Anterior cingulate cortex (tissue), 58 donors: ENCODE results near the gene PSME3.
"Not testable (repeated sequence)": the region's sequence is repeated elsewhere in the genome, so short reads cannot be mapped to it uniquely, and the experiment has no call there.

Experiments
- DNase-seq, 58 donors: peaks; one replicate each; lab custom pipeline; 2025; lab: John Stamatoyannopoulos, UW

Gene PSME3

DNA sequence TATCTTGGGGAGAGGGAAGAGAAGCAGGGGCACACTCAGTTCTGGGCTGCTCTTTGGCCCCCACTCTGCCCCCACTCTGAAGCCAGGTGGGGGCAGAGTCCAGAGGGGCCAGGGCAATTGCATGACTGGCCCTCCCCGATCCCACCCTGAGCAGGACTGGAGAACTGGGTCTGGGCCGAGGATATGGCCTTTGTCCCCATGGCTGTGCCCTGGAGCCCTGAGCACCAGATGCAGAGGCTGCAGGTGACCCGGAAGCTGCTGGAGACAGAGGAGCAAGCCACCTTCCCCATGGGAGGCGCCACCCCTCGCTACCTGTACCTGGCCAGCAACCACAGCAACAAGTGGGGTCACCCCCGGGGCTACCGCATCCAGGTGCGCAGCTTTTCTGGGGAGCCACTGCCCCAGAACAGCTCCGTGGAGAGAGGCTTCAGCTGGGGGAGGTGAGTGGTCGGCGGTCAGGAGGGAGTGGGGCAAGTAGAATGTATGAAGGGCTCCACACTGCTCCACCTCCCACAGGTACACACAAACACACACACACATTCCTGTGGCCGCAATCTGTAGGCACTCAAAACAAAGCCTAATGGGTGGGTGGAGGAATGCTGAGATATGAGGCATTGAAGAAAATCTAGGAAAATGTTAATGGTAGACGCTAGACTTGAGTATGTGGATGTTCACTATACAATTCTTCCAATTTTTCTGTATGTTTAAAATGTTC, 39.2 kb downstream of the PSME3 start:
- DNase-seq: no peak

DNA sequence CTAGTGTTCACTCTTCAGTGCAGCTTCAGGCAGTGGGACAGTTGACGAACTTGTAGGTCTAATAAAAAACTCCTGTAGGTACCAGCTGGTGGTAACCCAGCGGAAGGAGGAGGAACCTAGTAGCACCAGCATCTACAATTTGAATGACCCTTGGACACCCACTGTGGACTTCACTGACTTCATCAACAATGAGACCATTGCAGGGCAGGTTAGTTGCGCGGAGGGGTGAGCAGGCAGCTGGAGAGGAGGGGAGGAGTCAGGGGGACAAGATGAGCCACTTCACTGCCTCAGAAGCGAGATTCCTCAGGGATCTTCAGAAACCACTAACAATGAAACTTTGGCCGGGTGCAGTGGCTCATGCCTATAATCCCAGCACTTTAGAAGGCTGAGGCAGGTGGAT, 40.1 kb downstream of the PSME3 start:
- DNase-seq: no peak

DNA sequence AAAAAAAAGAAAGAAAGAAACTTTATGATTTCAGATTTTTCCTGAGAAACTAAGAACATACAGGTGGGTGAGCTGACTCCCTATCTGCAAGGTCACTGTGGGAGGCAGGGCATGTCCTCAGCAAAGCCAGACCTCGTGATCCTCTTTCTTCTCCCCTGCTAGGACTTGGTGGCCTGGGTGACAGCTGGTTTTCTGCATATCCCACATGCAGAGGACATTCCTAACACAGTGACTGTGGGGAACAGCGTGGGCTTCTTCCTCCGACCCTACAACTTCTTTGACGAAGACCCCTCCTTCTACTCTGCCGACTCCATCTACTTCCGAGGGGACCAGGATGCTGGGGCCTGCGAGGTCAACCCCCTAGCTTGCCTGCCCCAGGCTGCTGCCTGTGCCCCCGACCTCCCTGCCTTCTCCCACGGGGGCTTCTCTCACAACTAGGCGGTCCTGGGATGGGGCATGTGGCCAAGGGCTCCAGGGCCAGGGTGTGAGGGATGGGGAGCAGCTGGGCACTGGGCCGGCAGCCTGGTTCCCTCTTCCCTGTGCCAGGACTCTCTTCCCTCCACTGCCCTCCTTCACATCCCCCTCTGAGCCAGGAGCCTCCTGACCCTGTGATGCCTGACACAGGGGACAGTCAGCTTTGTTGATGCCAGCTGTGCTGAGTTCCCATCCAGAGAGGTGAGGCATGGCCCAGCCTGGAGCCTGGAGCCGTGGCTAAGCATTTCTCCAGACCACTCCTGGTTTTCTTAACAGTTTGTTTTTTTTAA, 40.9 kb downstream of the PSME3 start:
- DNase-seq: not testable (repeated sequence)

DNA sequence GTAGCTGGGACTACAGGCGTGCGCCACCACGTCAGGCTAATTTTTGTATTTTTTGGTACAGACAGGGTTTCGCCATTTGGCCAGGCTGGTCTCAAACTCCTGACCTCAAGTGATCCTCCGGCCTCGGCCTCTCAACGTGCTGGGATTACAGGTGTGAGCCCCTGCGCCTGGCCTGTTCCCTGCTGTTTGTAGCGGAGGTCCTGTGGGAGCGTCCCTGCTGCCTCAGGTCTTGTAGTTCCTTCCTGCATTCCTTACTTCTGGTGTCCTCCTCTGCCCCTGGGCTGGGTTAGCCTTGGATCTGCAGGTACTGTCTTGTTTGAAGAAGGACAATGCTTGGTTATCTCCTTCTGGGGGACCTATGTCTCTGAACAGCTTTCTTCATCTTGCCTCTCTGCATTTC, 43.8 kb downstream of the PSME3 start:
- no peak for DNase-seq

DNA sequence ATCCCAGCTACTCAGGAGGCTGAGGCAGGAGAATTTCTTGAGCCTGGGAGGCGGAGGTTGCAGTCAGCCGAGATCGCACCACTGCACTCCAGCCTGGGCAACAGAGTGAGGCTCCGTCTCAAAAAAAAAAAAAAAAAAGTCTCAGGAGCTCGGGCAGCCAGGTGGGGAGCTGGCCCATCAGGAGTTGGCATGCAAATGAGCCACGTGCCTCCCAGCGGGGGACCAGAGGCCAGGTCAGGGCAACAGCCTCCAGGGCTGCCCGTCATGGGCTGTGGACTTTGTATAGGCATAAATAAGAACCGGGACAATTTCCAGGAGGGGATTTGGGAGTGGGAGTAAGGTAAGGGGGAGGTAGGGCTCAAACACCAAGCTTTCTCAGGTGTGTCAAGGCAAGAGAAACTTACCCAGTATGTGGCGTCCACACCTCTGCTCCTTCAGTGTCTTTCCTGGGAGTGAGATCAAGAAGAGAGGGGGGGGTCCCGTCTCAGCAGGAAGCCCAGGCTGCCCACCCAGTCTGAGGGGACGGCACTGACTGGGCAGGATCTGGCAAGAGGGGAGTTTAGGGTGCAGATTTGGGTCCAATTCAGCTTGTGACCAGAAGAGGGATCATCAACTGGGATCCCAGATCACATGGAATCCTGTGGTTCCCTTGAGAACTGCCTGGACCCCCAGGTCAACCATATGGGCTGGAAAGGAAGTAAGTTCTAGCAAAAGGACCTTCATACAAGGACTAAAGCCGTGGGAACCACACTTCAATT, 45.1 kb downstream of the PSME3 start:
- DNase-seq: no peak

DNA sequence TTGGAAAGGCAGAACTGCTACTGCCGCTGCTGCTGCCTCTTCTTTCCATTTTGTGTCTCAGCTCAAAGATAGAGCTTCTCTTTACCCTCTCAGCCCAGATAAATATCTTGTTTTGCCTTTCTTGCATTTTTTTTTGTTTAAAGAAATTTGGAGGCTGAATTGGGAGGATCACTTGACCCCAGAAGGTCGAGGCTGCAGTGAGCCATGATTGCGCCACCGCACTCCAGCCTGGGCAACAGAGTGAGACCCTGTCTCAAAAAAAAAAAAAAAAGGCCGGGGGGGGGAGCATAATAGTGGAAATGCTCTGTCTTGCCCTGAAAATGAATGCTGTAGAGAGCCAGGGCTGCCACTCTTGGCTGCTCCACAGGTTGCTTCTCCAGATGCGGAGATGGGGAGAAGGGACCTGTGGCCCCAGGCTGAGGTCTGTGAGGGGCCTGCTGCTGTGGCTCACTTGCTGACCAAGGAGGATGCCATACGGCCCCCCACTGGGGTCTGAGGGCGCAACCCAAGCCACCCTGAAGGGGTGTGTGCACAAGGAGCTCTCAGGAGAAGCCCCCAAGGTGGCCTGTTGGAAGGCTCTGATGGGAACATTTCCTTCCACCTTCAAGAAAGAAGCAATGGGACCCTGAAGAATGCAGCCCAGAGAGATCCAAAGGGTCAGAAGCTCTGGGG, 45.9 kb downstream of the PSME3 start:
- DNase-seq: no peak

DNA sequence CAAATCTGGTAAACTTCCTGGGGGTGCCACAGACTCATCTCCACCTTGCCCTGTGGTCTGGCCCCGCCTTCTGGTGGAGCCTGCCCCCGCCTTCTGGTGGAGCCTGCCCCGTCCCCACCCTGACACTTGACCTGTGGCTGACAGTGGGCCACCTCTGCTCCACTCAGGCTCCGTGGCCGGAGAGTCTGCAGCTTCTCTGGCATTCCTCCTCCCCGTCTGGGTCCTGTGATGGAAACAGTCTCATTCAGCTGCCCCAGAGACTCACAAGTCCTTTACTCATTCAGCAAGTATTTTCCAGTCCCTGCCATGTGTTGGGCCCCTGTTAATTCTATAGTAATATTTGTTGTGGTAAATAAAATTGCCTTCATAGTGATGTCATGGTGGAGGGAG, 46.4 kb downstream of the PSME3 start:
- no peak for DNase-seq

DNA sequence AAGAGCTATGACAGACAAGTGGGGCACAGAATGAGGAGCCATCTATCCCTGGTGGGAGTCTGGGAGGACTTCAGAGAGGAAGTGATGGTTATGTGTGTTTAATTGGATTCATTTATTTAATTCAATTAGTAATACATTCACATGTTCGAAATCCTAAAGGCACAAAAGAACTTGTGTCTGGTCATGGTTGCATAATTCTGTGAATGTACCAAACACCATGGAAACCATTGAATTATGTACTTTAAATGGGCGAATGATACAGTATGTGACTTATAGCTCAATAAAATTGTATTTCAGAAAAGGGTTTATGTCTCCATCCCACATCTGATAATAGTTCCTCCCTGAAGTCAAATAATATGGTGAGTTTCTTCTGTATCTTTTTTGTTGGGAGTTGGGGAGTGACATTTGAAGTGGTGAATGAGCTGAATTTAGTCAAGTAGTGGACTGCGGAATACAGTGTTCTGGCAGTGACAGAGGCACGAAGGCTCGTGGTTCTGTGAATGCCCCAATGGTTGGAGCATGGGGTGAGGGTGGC, 47.6 kb downstream of the PSME3 start:
- peak in 1 of 58 donors; percentile 7 for DNase-seq

DNA sequence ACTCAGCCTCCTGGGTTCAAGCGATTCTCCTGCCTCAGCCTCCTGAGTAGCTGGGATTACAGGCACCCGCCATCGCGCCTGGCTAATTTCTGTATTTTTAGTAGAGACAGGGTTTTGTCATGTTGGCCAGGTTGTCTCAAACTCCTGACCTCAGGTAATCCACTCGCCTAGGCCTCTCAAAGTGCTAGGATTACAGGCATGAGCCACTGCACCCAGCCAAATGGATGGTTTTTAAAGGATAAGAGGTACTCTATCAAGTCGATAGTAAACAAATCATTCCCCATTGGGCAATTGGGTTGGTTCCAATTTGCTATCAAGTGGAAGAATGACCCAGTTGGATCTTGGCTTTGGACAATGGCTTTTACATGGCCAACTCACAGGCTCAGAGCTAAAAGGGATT, 48.5 kb downstream of the PSME3 start:
- DNase-seq: not testable (repeated sequence)

DNA sequence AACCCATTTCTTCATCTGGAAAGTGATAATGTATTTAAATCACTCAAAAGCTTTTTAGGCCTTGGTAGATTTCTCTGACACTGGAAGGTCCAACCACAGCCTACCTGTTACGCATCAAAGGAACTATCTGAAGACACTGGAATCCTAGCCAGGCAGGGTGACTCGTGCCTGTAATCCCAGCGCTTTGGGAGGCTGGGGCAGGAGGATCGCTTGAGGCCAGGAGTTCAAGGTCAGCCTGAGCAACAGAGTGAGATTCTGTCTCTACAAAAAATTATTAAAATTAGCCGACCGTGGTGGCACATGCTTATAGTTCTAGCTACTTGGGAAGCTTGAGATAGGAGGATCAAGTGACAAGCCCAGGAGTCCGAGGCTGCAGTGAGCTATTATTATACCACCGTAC, 49.0 kb downstream of the PSME3 start:
- DNase-seq: no peak

DNA sequence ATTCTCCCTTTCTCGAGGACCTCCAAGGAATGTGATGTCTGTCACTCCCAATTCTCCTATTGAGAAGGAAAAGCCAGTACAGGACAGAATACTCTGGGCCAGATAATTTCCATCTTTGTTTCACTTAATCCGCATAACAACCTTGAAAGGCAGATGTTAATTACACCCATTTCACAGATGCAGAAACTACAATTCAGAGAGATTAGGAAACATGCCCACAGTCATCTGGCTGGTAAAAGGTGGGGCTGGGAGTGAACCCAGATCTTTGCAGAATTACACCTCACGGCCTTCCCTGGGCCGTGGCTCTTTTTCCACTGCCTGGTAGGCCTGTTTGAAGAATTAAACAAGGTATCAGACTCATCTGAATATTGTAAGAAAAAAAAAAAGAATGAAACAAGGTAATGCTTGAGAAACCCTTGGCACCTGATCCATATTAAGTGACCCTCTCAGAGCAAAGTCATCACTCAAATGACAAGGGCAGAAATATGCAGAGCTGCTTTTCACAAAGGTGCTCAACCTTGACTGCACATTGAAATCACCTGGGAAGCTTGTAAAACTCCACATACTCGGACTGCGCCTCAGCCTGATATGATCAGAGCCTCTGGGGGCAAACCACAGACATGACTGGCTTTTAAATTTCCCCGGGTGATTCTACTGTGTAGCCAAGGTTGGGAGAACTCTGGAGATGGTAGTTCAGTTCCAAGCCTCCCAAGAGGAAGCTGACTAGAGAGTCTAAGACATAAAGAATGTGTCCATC, 50.8 kb downstream of the PSME3 start:
- DNase-seq: no peak

DNA sequence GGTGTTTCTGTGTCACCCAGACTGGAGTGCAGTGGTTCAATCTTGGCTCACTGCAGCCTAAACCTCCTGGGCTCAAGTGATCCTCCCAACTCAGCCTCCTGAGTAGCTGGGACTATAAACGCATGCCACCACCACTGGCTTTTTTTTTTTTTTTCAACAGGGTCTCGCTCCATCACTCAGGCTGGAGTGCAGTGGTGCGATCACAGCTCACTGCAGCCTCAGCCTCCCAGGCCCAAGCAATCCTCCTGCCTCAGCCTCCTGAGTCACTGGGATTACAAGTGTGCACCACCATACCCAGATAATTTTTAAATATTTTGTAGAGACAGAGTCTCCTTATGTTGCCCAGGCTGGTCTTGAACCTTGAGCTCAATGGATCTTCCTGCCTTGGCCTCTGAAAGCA, 52.6 kb downstream of the PSME3 start:
- DNase-seq: not testable (repeated sequence)

DNA sequence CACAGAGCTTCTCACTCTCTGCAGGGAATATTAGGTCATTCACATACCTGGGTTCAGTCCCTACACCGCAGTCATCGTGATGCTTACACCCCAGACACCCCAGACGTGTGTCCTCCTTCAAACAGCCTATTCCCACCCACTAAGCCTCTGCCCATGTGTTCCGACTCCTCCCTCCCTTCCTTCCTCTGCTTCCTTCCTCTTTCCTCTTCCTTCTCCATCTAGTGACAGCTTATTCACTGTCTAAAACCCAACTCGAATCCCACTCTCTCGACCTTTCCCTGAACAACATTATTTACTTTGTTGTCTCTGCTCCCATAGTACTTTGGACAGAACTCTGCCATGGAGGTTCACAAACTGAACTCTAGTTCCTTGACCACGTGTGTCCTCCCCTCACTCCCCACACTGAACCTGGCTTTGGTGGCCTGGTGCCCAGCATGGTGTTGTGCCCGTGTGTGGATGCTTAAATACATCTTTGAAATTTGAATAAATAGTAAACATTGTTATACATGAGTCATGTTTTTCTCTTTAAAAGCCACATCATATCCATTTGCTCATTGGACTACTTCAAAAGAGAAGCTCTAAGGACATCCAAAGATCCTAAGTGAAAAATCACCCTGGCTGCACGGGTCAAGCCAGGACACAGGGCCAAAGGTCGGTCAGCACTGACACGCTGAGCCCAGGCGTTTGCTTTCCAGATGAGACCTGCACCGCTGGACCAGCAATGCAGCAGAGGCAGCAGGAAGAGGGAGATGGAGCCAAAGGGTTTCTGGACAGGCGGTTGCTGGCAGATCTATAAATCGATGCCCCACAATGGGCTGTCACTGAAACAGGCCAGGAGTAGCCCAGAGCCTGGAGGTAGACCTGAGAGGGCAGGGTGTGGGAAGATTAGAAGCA, 53.3 kb downstream of the PSME3 start:
- no peak for DNase-seq

DNA sequence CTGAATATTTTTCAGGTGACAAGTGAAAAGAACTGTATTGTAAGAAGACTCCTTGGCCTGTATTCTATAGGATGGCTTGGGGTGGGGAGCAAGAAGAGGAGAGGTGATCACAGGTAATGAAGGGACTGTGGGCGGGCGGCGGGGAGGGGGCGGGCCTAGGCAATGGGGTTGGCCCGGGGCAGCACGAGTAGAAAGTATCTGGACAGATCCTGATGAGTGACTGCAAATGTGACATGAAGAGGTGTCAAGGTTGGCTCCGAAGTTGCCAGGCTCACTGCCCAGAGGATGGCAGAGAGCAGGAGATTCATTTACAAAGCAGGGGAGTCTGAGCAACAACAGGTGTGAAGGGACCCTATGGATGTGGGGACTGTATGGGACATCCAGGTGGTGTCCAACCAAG, 56.6 kb downstream of the PSME3 start:
- DNase-seq: no peak

DNA sequence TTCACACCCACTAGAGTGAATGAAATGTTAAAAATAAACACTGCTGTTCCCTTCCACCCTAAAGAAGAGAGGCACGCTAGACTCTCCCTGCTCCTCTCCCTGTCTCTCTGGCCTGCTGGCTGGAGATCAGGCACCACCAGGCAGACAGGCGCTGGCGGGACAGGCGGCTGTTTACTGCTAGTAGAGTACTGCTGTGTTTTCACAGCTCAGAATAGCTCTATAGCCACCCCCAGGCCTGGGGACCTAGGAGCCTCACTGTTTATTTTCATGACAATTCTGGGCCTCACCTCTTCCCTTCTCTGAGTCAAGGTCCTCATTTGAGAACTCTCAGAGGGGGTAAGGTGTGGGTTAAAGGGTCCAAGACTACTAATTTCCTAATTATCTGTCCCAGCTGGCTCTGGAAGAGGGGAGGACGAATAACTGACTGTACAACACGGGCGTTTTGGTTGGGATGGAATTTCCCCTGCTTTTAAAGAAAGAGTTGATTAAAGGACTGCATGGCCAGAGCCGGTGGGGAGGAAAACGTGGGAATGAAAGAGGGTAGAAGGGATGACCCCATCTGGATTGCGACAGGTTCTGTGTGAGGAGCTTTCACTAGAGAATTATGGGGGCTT, 58.4 kb downstream of the PSME3 start:
- DNase-seq: peak in 5 of 58 donors; percentile 1 to 14 (median 5)

DNA sequence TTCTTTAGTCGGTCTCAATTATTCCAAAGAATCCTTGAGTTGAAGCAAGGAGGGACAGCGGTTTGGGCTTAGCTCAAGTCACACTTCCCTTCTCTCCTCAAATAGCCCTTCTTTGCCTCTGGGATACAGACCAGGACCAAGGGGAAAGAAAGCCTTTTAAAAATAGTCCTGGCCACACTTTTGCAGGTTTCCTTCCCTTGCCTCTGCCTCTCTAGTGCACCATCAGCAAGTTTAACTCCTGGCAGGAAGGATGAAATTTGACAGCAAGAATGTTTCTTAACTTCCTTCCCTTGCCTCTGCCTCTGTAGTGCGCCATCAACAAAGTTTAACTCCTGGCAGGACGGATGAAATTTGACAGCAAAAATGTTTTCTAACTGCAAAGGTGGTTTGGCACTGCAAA, 60.2 kb downstream of the PSME3 start:
- DNase-seq: no peak
